HG02642 (cell line): Measurements from ENCODE around the gene C19orf85.

ENCODE experiments used
- ATAC-seq: cut with Tn5 transposase; IDR thresholded peaks from one replicate; pipeline ENCODE4 v1.9.1; 2021; ENCODE audit warnings: mild to moderate bottlenecking; ENCODE audit not compliant: unreplicated experiment, poor library complexity

Gene C19orf85

GRCh38 chr19:55419624-55420236 is 44.8 kb downstream of the C19orf85 start:
- no peak for ATAC-seq

- ATAC-seq, result no peak
These were observed 45.4 kb downstream of the C19orf85 start for GRCh38 chr19:55419103-55419502.

- no peak for ATAC-seq
These were observed 46.4 kb downstream of the C19orf85 start for GRCh38 chr19:55418185-55418584.
